Effector CD4-positive, alpha-beta T cell (primary cell): ENCODE measurements around the gene PLCB4.
"Not testable (repeated sequence)": the region's sequence is repeated elsewhere in the genome, so short reads cannot be mapped to it uniquely, and the experiment has no call there.

ENCODE experiments used
- DNase-seq: peaks from one replicate; pipeline ENCODE4 v3.0.0-alpha.2; 2020

The PLCB4 gene

GRCh38 chr20:9385345-9386310 lies 316.7 kb downstream of the PLCB4 start:
- not testable (repeated sequence) for DNase-seq

GRCh38 chr20:9388160-9388812 lies 319.4 kb downstream of the PLCB4 start:
- DNase-seq = no peak

- no peak for DNase-seq
Measured at GRCh38 chr20:9388813-9389161, 319.9 kb downstream of the PLCB4 start.

GRCh38 chr20:9389346-9389745 lies 320.5 kb downstream of the PLCB4 start:
- no peak for DNase-seq

- no peak for DNase-seq
Measured at GRCh38 chr20:9390441-9390840, 321.6 kb downstream of the PLCB4 start.

- DNase-seq = no peak
Measured at GRCh38 chr20:9392892-9393857, 324.3 kb downstream of the PLCB4 start.

GRCh38 chr20:9395971-9396370 lies 327.1 kb downstream of the PLCB4 start:
- DNase-seq = no peak

- no peak for DNase-seq
Measured at GRCh38 chr20:9397928-9398327, 329.0 kb downstream of the PLCB4 start.

- DNase-seq = no peak
Measured at GRCh38 chr20:9398882-9399281, 330.0 kb downstream of the PLCB4 start.

- no peak for DNase-seq
Measured at GRCh38 chr20:9399322-9399721, 330.4 kb downstream of the PLCB4 start.

- DNase-seq = no peak
Measured at GRCh38 chr20:9400171-9401025, 331.5 kb downstream of the PLCB4 start.

GRCh38 chr20:9401371-9401770 lies 332.5 kb downstream of the PLCB4 start:
- DNase-seq = no peak

GRCh38 chr20:9402141-9402540 lies 333.3 kb downstream of the PLCB4 start:
- DNase-seq = no peak

GRCh38 chr20:9402546-9402945 lies 333.7 kb downstream of the PLCB4 start:
- DNase-seq = no peak

GRCh38 chr20:9403448-9403847 lies 334.6 kb downstream of the PLCB4 start:
- DNase-seq = no peak

- peak; percentile 7 for DNase-seq
Measured at GRCh38 chr20:9407805-9408421, 339.0 kb downstream of the PLCB4 start.

GRCh38 chr20:9408422-9409300 lies 339.8 kb downstream of the PLCB4 start:
- no peak for DNase-seq

GRCh38 chr20:9409352-9409751 lies 340.5 kb downstream of the PLCB4 start:
- DNase-seq = no peak

GRCh38 chr20:9409981-9410380 lies 341.1 kb downstream of the PLCB4 start:
- no peak for DNase-seq

- DNase-seq = no peak
Measured at GRCh38 chr20:9411833-9412232, 342.9 kb downstream of the PLCB4 start.
